GM18526 (cell line): ENCODE data around the gene PJVK.

Source experiments
- POLR2A ChIP-seq: IDR thresholded peaks from 3 replicates; pipeline ENCODE4 v1.6.1; 2011; ENCODE audit not compliant: insufficient read length; ENCODE audit errors: extremely low read depth

Gene PJVK

GRCh38 chr2:178425255-178425827 lies 25.8 kb upstream of the PJVK start:
- TF ChIP-seq POLR2A = no peak

GRCh38 chr2:178426388-178426787 lies 24.8 kb upstream of the PJVK start:
- no peak for TF ChIP-seq POLR2A

GRCh38 chr2:178427458-178427857 lies 23.7 kb upstream of the PJVK start:
- TF ChIP-seq POLR2A = no peak

GRCh38 chr2:178428396-178428806 lies 22.8 kb upstream of the PJVK start:
- no peak for TF ChIP-seq POLR2A

DNA sequence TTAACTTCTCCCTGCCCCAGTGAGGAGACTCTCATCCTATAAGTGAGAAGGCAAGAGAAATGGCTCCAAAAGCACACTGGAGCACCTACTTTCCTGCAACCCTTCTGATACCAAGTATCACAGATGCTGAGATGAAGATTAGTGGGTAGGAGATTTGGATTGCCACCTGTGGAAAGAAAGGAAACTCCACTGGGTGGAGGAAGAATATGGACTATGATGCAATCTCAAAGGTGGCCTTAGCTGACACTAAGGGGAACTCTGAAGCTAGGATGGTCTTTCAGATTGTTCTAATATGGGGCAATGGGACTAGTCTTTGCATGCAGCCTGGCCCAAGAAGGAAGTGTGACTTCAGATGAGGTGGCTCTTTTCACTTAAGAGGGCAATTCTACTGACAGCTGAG lies 21.8 kb upstream of the PJVK start:
- TF ChIP-seq POLR2A = no peak

DNA sequence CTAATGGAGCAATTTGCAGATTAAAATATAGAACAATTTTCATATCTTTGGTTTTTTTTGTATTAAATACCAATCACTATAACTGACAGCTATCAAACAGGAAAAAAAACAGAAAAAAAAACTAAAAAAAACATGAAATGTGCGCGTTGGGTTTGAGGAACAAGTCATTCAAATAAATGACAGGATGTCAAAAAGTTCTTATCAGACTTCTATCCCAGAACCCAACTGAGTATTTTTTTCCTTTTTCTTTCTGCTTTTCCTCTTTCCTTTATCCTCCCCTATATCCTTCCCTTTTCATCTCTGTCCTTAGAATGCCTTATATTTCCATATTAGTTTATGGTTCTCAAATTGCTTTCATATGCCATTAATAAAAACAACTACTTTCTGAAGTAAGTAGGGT lies 14.5 kb upstream of the PJVK start:
- TF ChIP-seq POLR2A = no peak

DNA sequence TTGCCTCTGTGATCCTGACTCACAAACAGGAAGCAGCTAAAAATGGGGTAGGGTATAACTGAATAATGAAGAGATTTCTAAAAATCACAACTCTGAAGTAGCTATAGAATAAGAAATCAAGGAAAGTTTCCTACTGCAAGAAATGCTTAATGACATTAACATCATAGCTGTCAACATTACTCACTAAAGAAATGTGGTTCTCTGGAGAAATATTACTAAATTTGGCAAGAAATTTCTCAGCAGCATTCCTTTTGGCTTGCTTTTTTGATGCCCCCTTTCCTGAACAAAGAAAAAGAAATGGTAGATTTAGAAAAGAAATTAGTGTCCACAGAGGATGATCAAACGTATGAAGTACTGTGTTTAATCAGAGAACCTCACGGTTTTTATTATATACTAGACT lies 9.8 kb upstream of the PJVK start:
- TF ChIP-seq POLR2A = no peak

DNA sequence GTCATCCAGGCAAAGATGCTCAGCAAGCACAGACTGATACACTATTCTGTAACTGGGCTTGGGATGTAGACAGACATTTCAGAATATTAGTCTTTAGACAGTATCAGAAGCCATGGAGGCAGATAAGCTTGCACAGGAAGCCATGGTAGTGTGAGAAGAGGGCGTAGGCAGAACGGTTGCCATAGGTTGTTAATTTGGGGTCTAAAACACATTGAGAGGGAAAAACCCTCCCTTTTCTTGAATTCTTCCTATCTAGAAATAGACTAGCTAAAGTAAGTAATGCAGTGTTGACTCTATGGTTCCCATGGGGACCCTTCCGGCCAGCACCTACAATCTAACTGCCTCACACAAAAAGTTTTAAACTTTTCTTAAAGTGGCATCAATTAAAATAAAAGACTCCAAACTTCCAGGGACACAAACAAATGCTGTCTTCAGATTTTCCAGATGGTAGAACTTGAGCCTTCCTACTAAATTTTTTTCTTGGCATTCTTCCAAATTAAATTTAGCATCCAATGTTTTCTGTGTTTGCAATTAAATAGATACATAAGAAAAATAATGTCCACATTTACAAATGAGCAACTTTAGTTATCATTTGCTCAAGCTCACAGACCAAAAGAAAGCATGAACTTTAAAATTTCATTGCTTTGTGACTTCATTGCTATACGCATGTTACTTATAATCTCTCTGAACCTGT lies 2.1 kb upstream of the PJVK start:
- no peak for TF ChIP-seq POLR2A

- no peak for TF ChIP-seq POLR2A
These were observed 1.3 kb upstream of the PJVK start for GRCh38 chr2:178449700-178450523.

DNA sequence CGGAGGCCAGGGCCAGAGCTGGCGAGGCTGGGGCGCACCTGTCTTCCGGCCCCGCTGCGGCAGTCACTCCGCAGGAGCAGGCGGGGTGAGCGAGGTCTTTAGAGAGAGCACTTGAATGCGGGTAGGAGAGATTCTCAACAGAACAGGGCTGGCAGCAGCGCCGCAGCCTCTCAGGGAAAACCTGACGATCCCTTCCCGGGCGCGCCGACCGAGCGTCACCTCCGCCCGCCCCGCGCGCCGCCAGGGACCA lies 729 bp upstream of the PJVK start:
- TF ChIP-seq POLR2A = no peak

- no peak for TF ChIP-seq POLR2A
These were observed 1.2 kb downstream of the PJVK start for GRCh38 chr2:178452334-178452733.

- no peak for TF ChIP-seq POLR2A
These were observed 1.7 kb downstream of the PJVK start for GRCh38 chr2:178452870-178453269.

GRCh38 chr2:178455947-178456346 lies 4.8 kb downstream of the PJVK start:
- no peak for TF ChIP-seq POLR2A

- TF ChIP-seq POLR2A = no peak
These were observed 6.3 kb downstream of the PJVK start for GRCh38 chr2:178457390-178457886.

DNA sequence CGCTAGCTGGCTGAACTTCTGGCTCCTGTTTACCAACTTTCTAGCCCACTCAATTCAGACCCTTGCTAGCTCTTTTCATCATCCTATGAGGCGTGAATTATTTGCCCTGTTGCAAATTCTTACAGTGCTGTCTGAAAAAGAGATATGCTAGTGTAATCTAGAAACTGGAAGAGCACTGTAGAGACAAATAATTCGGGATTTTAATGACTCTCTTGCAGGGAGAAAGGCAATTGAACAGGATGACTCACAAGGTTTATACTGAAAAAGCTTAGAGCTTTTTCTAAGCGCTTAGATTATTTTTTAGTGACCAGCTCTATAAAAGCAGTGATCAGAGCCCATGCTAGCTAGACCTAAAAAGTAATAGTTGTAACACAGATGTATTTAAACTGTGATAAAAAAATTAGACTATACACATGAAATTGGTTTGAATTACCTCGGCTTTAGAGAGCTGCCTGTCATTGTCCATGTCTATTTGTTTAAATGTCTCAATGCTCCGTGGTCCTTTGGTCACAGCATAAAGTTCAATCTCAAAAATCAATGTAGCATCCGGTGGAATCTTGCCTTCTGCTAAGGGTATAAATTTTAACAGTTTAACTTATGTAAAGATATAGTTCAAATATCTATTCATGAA lies 18.2 kb downstream of the PJVK start:
- no peak for TF ChIP-seq POLR2A

DNA sequence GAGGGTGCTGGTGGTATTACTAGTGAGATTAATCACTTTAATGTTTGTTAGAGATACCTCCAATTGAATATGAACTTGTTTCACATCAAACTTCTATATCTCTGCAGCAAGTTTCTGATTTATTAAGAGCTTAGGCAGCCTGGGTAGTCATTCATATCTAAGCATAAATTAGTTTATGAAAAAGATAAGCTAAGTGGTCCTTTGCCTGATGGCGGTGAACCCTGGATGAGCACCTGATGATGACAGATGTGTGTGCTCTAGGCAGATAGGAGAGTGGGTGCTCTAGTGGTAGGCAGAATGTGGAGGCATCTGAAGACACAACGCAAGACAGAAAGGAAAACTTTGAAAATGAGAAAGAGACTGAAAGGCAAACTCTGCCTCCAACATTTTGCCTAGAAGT lies 22.2 kb downstream of the PJVK start:
- TF ChIP-seq POLR2A = no peak
